BJ (cell line): Measurements from ENCODE around the gene TMIGD1. TPM values are rescaled to one million over a fixed set of nuclear protein-coding genes. Genes with fewer than 3 reads are reported as not detected.

Source experiments
- CTCF ChIA-PET: fragments of 350-600 bp; formaldehyde crosslinking; extraction: SDS; loops from one replicate; lab custom pipeline; 2021; ENCODE audit warnings: antibody characterized with exemption, inconsistent platforms; lab: Yijun Ruan, JAX
- POLR2A ChIA-PET: fragments of 300-600 bp; sonication (Branson Sonifier 250); formaldehyde crosslinking; extraction: SDS; loops from one replicate; lab custom pipeline; 2021; ENCODE audit warnings: antibody characterized with exemption; lab: Charles Lee
- DNase-seq: peaks from one replicate; pipeline ENCODE4 v3.0.0-alpha.2; 2011; ENCODE audit warnings: low read depth
- H3K27me3 ChIP-seq: 2 replicates; pipeline ENCODE4 v1.6.0; 2011; ENCODE audit warnings: low read length; ENCODE audit not compliant: control insufficient read depth, insufficient read depth
- H3K36me3 ChIP-seq: 2 replicates; pipeline ENCODE4 v1.5.1; 2011; ENCODE audit warnings: low read length; ENCODE audit not compliant: control insufficient read depth, insufficient read depth
- H3K4me3 ChIP-seq: 2 replicates; pipeline ENCODE4 v1.5.1; 2011; ENCODE audit warnings: low read depth, mild to moderate bottlenecking, control low read depth, low read length
- polyA plus RNA-seq: library from polyadenylated mRNA; depleted of rRNA; stranded (reverse); fragments of >200 nt; gene quantifications from 2 replicates; pipeline ENCODE4 v1.2.3, GENCODE V29; 2011; rRNA removed
- small RNA-seq: library from RNA; depleted of rRNA; stranded (forward); fragments of <200 nt; gene quantifications from one replicate; pipeline ENCODE3, GENCODE V24; 2012; ENCODE audit warnings: low replicate concordance, low read depth; ENCODE audit not compliant: insufficient read length
- TF ChIP-seq, protein P1 (sequence below): IDR thresholded peaks from 2 replicates; pipeline ENCODE4 v1.5.1; 2011; ENCODE audit warnings: low read depth, mild to moderate bottlenecking, control low read depth, inconsistent platforms, low read length, moderate library complexity; ENCODE audit not compliant: insufficient read depth

TMIGD1 gene
- polyA plus RNA-seq, 1 experiment, result not detected

GRCh38 chr17:30267625-30268024 lies 66.2 kb downstream of the TMIGD1 start:
- no peak overlapping the region for H3K4me3 ChIP-seq
- no peaks in the 10 kb centered on the region for H3K27me3 ChIP-seq
- H3K36me3 ChIP-seq, result peaks cover 10% of the 10 kb centered on the region
- no peak for DNase-seq
- ChIA-PET CTCF (interaction anchor here (1.3 kb wide), 1 partner anchor 9 kb away, joined by 3 read pairs; no protein-coding TSS in a partner anchor), POLR2A (interaction anchor here (0.6 kb wide), 1 partner anchor 64 kb away, joined by 3 read pairs; no protein-coding TSS in a partner anchor)
- TF ChIP-seq, protein P1, sequence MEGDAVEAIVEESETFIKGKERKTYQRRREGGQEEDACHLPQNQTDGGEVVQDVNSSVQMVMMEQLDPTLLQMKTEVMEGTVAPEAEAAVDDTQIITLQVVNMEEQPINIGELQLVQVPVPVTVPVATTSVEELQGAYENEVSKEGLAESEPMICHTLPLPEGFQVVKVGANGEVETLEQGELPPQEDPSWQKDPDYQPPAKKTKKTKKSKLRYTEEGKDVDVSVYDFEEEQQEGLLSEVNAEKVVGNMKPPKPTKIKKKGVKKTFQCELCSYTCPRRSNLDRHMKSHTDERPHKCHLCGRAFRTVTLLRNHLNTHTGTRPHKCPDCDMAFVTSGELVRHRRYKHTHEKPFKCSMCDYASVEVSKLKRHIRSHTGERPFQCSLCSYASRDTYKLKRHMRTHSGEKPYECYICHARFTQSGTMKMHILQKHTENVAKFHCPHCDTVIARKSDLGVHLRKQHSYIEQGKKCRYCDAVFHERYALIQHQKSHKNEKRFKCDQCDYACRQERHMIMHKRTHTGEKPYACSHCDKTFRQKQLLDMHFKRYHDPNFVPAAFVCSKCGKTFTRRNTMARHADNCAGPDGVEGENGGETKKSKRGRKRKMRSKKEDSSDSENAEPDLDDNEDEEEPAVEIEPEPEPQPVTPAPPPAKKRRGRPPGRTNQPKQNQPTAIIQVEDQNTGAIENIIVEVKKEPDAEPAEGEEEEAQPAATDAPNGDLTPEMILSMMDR, result no peak

Small RNA genes within 50 kb of the gene (small RNA-seq; reads per million reads assigned to genes)
- gene RF00019 (not detected), gene RNU6-1267P (not detected), gene RNU6-990P (not detected)

Other genes starting within 250 kb of the TMIGD1 start
- gene NSRP1, start 217.2 kb downstream of the TMIGD1 start, polyA plus RNA-seq, result 6.9 and 8.8 TPM in 2 replicates
- not detected in 2 replicates for gene SLC6A4, start 98.4 kb downstream of the TMIGD1 start, polyA plus RNA-seq
- gene BLMH, start 42.1 kb downstream of the TMIGD1 start, polyA plus RNA-seq, result 10.7 and 13.9 TPM in 2 replicates
- 65.4 and 78.5 TPM in 2 replicates for gene CPD, start 44.9 kb upstream of the TMIGD1 start, polyA plus RNA-seq
- 12.5 and 21.4 TPM in 2 replicates for gene GOSR1, start 143.4 kb upstream of the TMIGD1 start, polyA plus RNA-seq